IPS DF 4.7 (cell line): Measurements from ENCODE around the gene CCDC78.
"Not testable (repeated sequence)": the region's sequence is repeated elsewhere in the genome, so short reads cannot be mapped to it uniquely, and the experiment has no call there.

ENCODE experiments used
- DNase-seq: peaks from one replicate; pipeline ENCODE4 v3.0.0-alpha.2; 2013; ENCODE audit warnings: low spot score; ENCODE audit errors: extremely low read depth

Gene CCDC78

GRCh38 chr16:694187-694862 is 31.9 kb downstream of the CCDC78 start:
- no peak for DNase-seq

GRCh38 chr16:693766-694165 is 32.5 kb downstream of the CCDC78 start:
- DNase-seq = no peak

- DNase-seq = no peak
Measured at GRCh38 chr16:693364-693763, 32.9 kb downstream of the CCDC78 start.

- no peak for DNase-seq
Measured at GRCh38 chr16:692356-693108, 33.7 kb downstream of the CCDC78 start.

GRCh38 chr16:691242-691641 is 35.0 kb downstream of the CCDC78 start:
- DNase-seq = not testable (repeated sequence)

- DNase-seq = no peak
Measured at GRCh38 chr16:689175-689897, 36.9 kb downstream of the CCDC78 start.

- no peak for DNase-seq
Measured at GRCh38 chr16:687499-687898, 38.7 kb downstream of the CCDC78 start.

GRCh38 chr16:686459-687260 is 39.6 kb downstream of the CCDC78 start:
- no peak for DNase-seq

- no peak for DNase-seq
Measured at GRCh38 chr16:685967-686366, 40.3 kb downstream of the CCDC78 start.

- no peak for DNase-seq
Measured at GRCh38 chr16:684961-685696, 41.1 kb downstream of the CCDC78 start.

- no peak for DNase-seq
Measured at GRCh38 chr16:684071-684794, 42.0 kb downstream of the CCDC78 start, which contains the start of gene JMJD8. TSS of gene JMJD8 (minus strand) at chr16:684334. CDS start at chr16:684319, 15 bp downstream.

- no peak for DNase-seq
Measured at GRCh38 chr16:683396-684070, 42.7 kb downstream of the CCDC78 start.

- no peak for DNase-seq
Measured at GRCh38 chr16:682493-683395, 43.5 kb downstream of the CCDC78 start.

GRCh38 chr16:681746-682427 is 44.4 kb downstream of the CCDC78 start:
- DNase-seq = no peak

- no peak for DNase-seq
Measured at GRCh38 chr16:680967-681745, 45.1 kb downstream of the CCDC78 start.

- no peak for DNase-seq
Measured at GRCh38 chr16:680625-680945, 45.7 kb downstream of the CCDC78 start.
